LNCAP (cell line): Measurements from ENCODE around the gene ARHGEF16.

ENCODE experiments used
- CTCF ChIP-seq: fragments of 450-650 bp; IDR thresholded peaks from 2 replicates; pipeline ENCODE4 v1.5.1; 2017; ENCODE audit warnings: mild to moderate bottlenecking

The ARHGEF16 gene

DNA sequence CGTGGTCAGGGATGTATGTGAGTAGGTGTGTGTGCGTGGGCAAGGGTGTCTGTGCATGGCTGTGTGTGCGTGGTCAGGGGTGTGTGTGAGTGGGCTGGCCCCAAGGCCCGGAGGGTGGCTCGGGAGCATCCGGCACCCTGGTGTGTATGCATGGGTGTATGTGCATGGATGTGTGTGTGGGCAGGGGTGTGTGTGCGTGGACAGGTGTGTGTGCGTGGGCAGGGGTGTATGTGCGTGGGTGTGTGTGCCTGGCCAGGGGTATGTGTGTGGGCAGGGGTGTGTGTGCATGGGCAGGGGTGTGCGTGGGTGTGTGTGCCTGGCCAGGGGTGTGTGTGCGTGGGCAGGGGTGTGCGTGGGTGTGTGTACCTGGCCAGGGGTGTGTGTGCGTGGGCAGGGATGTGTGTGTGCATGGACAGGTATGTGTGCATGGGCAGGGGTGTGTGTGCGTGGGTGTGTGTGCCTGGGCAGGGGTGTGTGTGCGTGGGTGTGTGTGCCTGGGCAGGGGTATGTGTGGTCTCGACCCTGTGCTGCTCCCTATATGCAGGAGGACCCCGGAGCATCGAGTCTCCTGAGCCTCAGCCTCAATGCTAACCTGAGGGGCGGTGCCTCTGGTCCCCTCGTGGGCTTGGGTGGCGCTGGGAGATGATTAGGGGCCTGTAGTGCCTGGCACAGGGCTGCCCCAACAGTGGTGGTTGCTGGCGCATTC is 16.3 kb downstream of the ARHGEF16 start:
- no peak for TF ChIP-seq CTCF

- no peak for TF ChIP-seq CTCF
Measured at GRCh38 chr1:3471356-3472087, 17.1 kb downstream of the ARHGEF16 start.

DNA sequence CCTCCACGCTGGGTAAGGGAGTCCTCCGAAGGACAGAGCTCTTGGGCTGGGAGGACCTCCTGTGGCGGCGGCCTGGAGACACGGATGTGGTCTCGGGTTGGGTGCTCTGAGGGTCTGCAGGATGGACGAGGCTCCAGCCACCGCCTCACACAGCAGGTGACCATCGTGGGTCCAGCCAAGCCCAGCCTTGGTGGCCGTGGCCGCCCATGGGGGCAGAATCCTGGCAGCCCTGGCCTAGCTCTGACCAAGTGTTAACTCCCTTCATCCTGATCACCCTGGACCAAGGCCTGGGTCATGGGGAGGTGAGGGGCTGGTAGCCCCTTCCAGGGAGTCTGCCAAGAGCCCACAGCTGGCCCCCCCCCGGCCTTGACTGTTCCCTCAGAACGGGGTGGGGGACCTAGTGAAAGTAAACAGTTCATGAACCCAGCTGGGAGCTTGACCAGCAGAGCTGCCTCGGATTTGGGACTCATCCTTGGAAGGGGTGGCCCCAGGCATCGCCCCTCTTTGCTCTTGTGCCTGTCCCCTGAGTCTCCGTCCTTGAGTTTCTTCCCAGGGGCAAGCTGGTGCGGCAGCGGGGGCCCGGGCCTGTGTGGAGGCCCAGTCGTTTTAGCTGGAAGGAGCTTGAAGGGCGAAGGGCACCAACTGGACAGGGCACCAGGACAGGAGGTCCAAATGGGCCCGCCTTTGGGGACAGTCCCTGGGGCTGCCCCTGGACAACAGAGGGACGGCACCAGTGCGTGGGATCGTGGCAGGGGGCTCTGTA is 17.8 kb downstream of the ARHGEF16 start:
- no peak for TF ChIP-seq CTCF

DNA sequence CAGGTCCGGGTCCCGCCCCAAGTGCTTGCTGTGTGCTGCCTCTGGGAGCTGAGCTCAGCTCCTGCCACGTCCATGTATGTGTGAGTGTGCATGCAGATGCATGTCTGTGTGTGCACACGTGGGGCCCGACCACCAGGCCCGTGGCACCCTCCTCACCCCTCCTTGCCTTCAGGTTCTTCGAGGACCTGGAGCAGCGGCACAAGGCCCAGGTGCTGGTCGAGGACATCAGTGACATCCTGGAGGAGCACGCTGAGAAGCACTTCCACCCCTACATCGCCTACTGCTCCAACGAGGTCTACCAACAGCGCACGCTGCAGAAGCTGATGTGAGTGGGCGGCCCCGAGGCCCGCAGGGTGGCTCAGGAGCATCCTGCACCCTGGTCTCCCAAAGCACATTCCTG is 18.4 kb downstream of the ARHGEF16 start:
- no peak for TF ChIP-seq CTCF

DNA sequence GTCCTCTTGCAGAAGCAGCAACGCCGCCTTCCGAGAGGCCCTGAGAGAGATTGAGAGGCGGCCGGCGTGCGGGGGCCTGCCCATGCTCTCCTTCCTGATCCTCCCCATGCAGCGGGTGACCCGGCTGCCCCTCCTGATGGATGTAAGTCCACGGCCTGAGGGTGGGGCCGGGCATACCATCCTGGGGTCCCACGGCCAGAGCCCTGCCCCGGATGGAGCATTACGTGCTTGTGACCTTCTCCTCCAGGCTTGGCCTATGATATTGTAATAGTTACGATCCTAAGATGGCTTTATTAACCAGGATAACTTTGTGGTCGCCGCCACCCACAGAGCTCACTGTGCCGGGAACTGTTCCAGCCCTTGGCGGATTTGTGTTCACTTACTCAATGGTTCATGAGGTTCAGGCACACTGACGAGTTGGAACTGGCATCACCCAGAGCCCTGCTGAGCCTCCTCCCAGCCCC is 18.9 kb downstream of the ARHGEF16 start:
- TF ChIP-seq CTCF: no peak

- no peak for TF ChIP-seq CTCF
Measured at GRCh38 chr1:3474016-3474415, 19.6 kb downstream of the ARHGEF16 start.

GRCh38 chr1:3474421-3474820 is 20.0 kb downstream of the ARHGEF16 start:
- TF ChIP-seq CTCF: no peak
